H9 (cell line): Measurements from ENCODE around the gene STAB1. TPM values are rescaled to one million over a fixed set of nuclear protein-coding genes. Genes with fewer than 3 reads are reported as not detected.

Experiments used
- DNase-seq: peaks from one replicate; pipeline ENCODE4 v3.0.0-alpha.2; 2017
- H2AFZ ChIP-seq: one replicate; pipeline ENCODE4 v1.6.1; 2013; ENCODE audit warnings: mild to moderate bottlenecking, low read length, control low read depth, moderate library complexity
- H2AK5ac ChIP-seq: 2 replicates; pipeline ENCODE4 v1.6.1; 2013; ENCODE audit warnings: low read length, control low read depth, mixed read lengths; ENCODE audit not compliant: insufficient read length
- H2BK120ac ChIP-seq: one replicate; pipeline ENCODE4 v1.6.1; 2013; ENCODE audit warnings: low read depth, mild to moderate bottlenecking, low read length, control low read depth, inconsistent platforms; ENCODE audit not compliant: poor library complexity, severe bottlenecking
- H2BK12ac ChIP-seq: 2 replicates; pipeline ENCODE4 v1.6.1; 2013; ENCODE audit warnings: low read length, control low read depth, mixed read lengths, low read depth; ENCODE audit not compliant: insufficient read length
- H2BK15ac ChIP-seq: 2 replicates; pipeline ENCODE4 v1.6.1; 2013; ENCODE audit warnings: low read depth, low read length, control low read depth
- H2BK20ac ChIP-seq: one replicate; pipeline ENCODE4 v1.6.1; 2013; ENCODE audit warnings: low read depth, mild to moderate bottlenecking, low read length, control low read depth, inconsistent platforms; ENCODE audit not compliant: poor library complexity, severe bottlenecking
- H2BK5ac ChIP-seq: 2 replicates; pipeline ENCODE4 v1.6.1; 2013; ENCODE audit warnings: low read length, control low read depth, mixed read lengths; ENCODE audit not compliant: insufficient read length
- H3K14ac ChIP-seq: 2 replicates; pipeline ENCODE4 v1.6.1; 2013; ENCODE audit warnings: low read length, control low read depth; ENCODE audit not compliant: insufficient read depth
- H3K18ac ChIP-seq: 2 replicates; pipeline ENCODE4 v1.6.1; 2013; ENCODE audit warnings: low read depth, mild to moderate bottlenecking, mixed read lengths, low read length, control low read depth; ENCODE audit not compliant: insufficient read length
- H3K23ac ChIP-seq: 2 replicates; pipeline ENCODE4 v1.6.1; 2013; ENCODE audit warnings: low read length, control low read depth, mixed read lengths, low read depth; ENCODE audit not compliant: insufficient read length
- H3K23me2 ChIP-seq: 2 replicates; pipeline ENCODE4 v1.6.1; 2013; ENCODE audit warnings: low read depth, mild to moderate bottlenecking, mixed read lengths, low read length, control low read depth; ENCODE audit not compliant: insufficient read length, poor library complexity, severe bottlenecking
- H3K27ac ChIP-seq: 2 replicates; pipeline ENCODE4 v1.5.1; 2013; ENCODE audit warnings: low read length, control low read depth, mixed read lengths, low read depth; ENCODE audit not compliant: insufficient read length
- H3K27me3 ChIP-seq: 2 replicates; pipeline ENCODE4 v1.6.1; 2013; ENCODE audit warnings: low read length, control low read depth, inconsistent platforms; ENCODE audit not compliant: insufficient read depth
- H3K4ac ChIP-seq: 2 replicates; pipeline ENCODE4 v1.6.1; 2013; ENCODE audit warnings: low read depth, mild to moderate bottlenecking, control low read depth, inconsistent platforms, low read length, moderate library complexity
- H3K4me1 ChIP-seq: 2 replicates; pipeline ENCODE4 v1.6.1; 2013; ENCODE audit warnings: low read length, control low read depth, inconsistent platforms; ENCODE audit not compliant: insufficient read depth
- H3K4me2 ChIP-seq: 2 replicates; pipeline ENCODE4 v1.6.1; 2013; ENCODE audit warnings: low read length, control low read depth, mixed read lengths; ENCODE audit not compliant: insufficient read length, insufficient read depth
- H3K56ac ChIP-seq: 2 replicates; pipeline ENCODE4 v1.6.1; 2013; ENCODE audit warnings: low read depth, mild to moderate bottlenecking, mixed read lengths, low read length, control low read depth; ENCODE audit not compliant: insufficient read length
- H3K79me1 ChIP-seq: 2 replicates; pipeline ENCODE4 v1.6.1; 2013; ENCODE audit warnings: low read depth, mild to moderate bottlenecking, moderate library complexity, low read length, control low read depth, inconsistent platforms; ENCODE audit not compliant: insufficient read depth, poor library complexity, severe bottlenecking
- H3K79me2 ChIP-seq: 2 replicates; pipeline ENCODE4 v1.6.1; 2013; ENCODE audit warnings: low read length, control low read depth, inconsistent platforms; ENCODE audit not compliant: insufficient read depth
- H3K9ac ChIP-seq: 2 replicates; pipeline ENCODE4 v1.6.1; 2013; ENCODE audit warnings: low read length, control low read depth, mixed read lengths; ENCODE audit not compliant: insufficient read length; ENCODE audit errors: extremely low read depth
- H3K9me3 ChIP-seq: one replicate; pipeline ENCODE4 v1.6.1; 2013; ENCODE audit warnings: low read depth, low read length, inconsistent platforms; ENCODE audit not compliant: control insufficient read depth
- H3T11ph ChIP-seq: one replicate; pipeline ENCODE4 v1.6.1; 2013; ENCODE audit warnings: mild to moderate bottlenecking, low read length, control low read depth, inconsistent platforms
- H4K20me1 ChIP-seq: one replicate; pipeline ENCODE4 v1.6.1; 2013; ENCODE audit not compliant: control insufficient read depth, insufficient read length, insufficient read depth
- H4K5ac ChIP-seq: 2 replicates; pipeline ENCODE4 v1.6.1; 2013; ENCODE audit warnings: low read depth, mild to moderate bottlenecking, mixed read lengths, low read length, control low read depth; ENCODE audit not compliant: insufficient read length
- H4K8ac ChIP-seq: replicated peaks from 2 replicates; pipeline ENCODE4 v1.6.1; 2013; ENCODE audit warnings: low read length, control low read depth, mixed read lengths, low read depth; ENCODE audit not compliant: insufficient read length
- H4K91ac ChIP-seq: 2 replicates; pipeline ENCODE4 v1.6.1; 2013; ENCODE audit warnings: low read depth, mild to moderate bottlenecking, moderate library complexity, mixed read lengths, low read length, control low read depth; ENCODE audit not compliant: insufficient read length
- H3K27ac Mint-ChIP-seq, 3 experiments: 2 replicates in 2 of 3; 3 replicates in 1 of 3; pipeline ENCODE4 v1.8.0; 2020 to 2021; ENCODE audit warnings: mixed read lengths in 3 of 3, mild to moderate bottlenecking in 1 of 3, moderate library complexity in 1 of 3
- H3K27me3 Mint-ChIP-seq: 2 replicates; pipeline ENCODE4 v1.8.0; 2021; ENCODE audit warnings: low read depth, mild to moderate bottlenecking, moderate library complexity, mixed read lengths
- H3K36me3 Mint-ChIP-seq, 3 experiments: 2 replicates in 2 of 3; 3 replicates in 1 of 3; pipeline ENCODE4 v1.8.0; 2020 to 2021; ENCODE audit warnings: low read depth in 3 of 3, mixed read lengths in 3 of 3; ENCODE audit not compliant: insufficient read depth in 1 of 3
- H3K4me1 Mint-ChIP-seq, 2 experiments: 2 replicates each; pipeline ENCODE4 v1.8.0; 2020; ENCODE audit warnings: mixed read lengths in 2 of 2
- H3K4me3 Mint-ChIP-seq, 2 experiments: 2 replicates in 1 of 2; 3 replicates in 1 of 2; pipeline ENCODE4 v1.8.0; 2020 to 2021; ENCODE audit warnings: mild to moderate bottlenecking in 2 of 2, mixed read lengths in 2 of 2, moderate library complexity in 1 of 2
- H3K9me3 Mint-ChIP-seq, 2 experiments: 2 replicates in 1 of 2; 3 replicates in 1 of 2; pipeline ENCODE4 v1.8.0; 2020; ENCODE audit warnings: mild to moderate bottlenecking in 2 of 2, mixed read lengths in 2 of 2, moderate library complexity in 1 of 2
- CTCF ChIP-seq: fragments of 200-600 bp; sonication (generic); conservative IDR thresholded peaks from 3 replicates; pipeline ENCODE4 v1.8.0; 2021; ENCODE audit warnings: antibody characterized with exemption, mild to moderate bottlenecking
- WGBS: extraction: QIAGEN DNeasy Blood & Tissue Kit; methylation state at CpG from one replicate; pipeline ENCODE4 v1.1.7; 2013; ENCODE audit warnings: missing lambda C conversion rate, low lambda C conversion rate, mixed read lengths; ENCODE audit not compliant: insufficient read length; ENCODE audit errors: extremely low coverage; 5-methylcytosine and 5-hydroxymethylcytosine counted together
- total RNA-seq: library from RNA; stranded (reverse); gene quantifications from 2 replicates; pipeline ENCODE4 v1.2.1, GENCODE V29; 2021

The STAB1 gene
- total RNA-seq, 1 experiment from 2014 or later = 1.5 TPM

GRCh38 chr3:52547143-52547542, 52.0 kb downstream of the STAB1 start:
- Histone ChIP-seq H3T11ph (no peak overlapping the region), H2AK5ac (no peak overlapping the region), H3K79me1 (no peaks in the 10 kb centered on the region), H3K23ac (no peak overlapping the region), H3K9me3 (no peaks in the 10 kb centered on the region), H4K91ac (no peak overlapping the region), H2AFZ (no peak overlapping the region), H3K9ac (no peak overlapping the region), H2BK5ac (no peak overlapping the region), H3K27me3 (no peaks in the 10 kb centered on the region), H3K56ac (no peak overlapping the region), H3K23me2 (no peaks in the 10 kb centered on the region), H3K4ac (no peak overlapping the region), H2BK120ac (no peak overlapping the region), H3K14ac (no peak overlapping the region), H2BK12ac (no peak overlapping the region), H4K20me1 (no peaks in the 10 kb centered on the region), H3K18ac (no peak overlapping the region), H2BK15ac (no peak overlapping the region), H3K79me2 (no peaks in the 10 kb centered on the region), H4K8ac (no peak overlapping the region), H2BK20ac (no peak overlapping the region), H3K4me1 (no peaks in the 10 kb centered on the region), H3K4me2 (no peak overlapping the region), H4K5ac (no peak overlapping the region), H3K27ac (no peak overlapping the region)
- H3K9me3 Mint-ChIP-seq = no peaks in the 10 kb centered on the region
- no peak for DNase-seq
- no peak overlapping the region for H3K27ac Mint-ChIP-seq
- no peak for TF ChIP-seq CTCF
- H3K4me1 Mint-ChIP-seq = no peaks in the 10 kb centered on the region
- H3K27me3 Mint-ChIP-seq = no peaks in the 10 kb centered on the region
- no CpG with 5 or more reads among the region's 2 CpGs for WGBS
- no peak overlapping the region for H3K4me3 Mint-ChIP-seq
- peaks cover 7 to 39% (median 16%) of the 10 kb centered on the region in 3 experiments; a peak in 6 of 7 replicates for H3K36me3 Mint-ChIP-seq
